ENCODE data around the gene GDF2.

GDF2 gene

GRCh38 chr10:47369251-47369894, 47.1 kb downstream of the GDF2 start:
- Histone ChIP-seq H3K27me3 (ENCODE audit: control insufficient read depth, insufficient read depth, low read length) (no peaks in the 10 kb centered on the region), H3K4me3 (ENCODE audit: low read length) (no peak overlapping the region), H3K4me1 (ENCODE audit: control insufficient read depth, low read depth, low read length) (peaks cover 4% of the 10 kb centered on the region), H3K9ac (ENCODE audit: low read length) (no peak overlapping the region), H3K27ac (ENCODE audit: low read length) (no peak overlapping the region), H3K9me3 (ENCODE audit: control insufficient read depth, low read depth, low read length) (no peaks in the 10 kb centered on the region), H3K36me3 (ENCODE audit: control insufficient read depth, low read depth, low read length) (no peaks in the 10 kb centered on the region)

- peaks cover 4% of the 10 kb centered on the region for H3K4me1 ChIP-seq (ENCODE audit: control insufficient read depth, low read depth, low read length)
- H3K4me3 ChIP-seq (ENCODE audit: low read length), result no peak overlapping the region
- no peaks in the 10 kb centered on the region for H3K36me3 ChIP-seq (ENCODE audit: control insufficient read depth, low read depth, low read length)
- H3K9me3 ChIP-seq (ENCODE audit: control insufficient read depth, low read depth, low read length), result no peaks in the 10 kb centered on the region
- H3K27me3 ChIP-seq (ENCODE audit: control insufficient read depth, insufficient read depth, low read length), result no peaks in the 10 kb centered on the region
- no peak overlapping the region for H3K27ac ChIP-seq (ENCODE audit: low read length)
- no peak overlapping the region for H3K9ac ChIP-seq (ENCODE audit: low read length)
These were observed 47.9 kb downstream of the GDF2 start for GRCh38 chr10:47370015-47370767.

GRCh38 chr10:47370878-47371277, 48.6 kb downstream of the GDF2 start:
- Histone ChIP-seq H3K4me3 (ENCODE audit: low read length) (no peak overlapping the region), H3K27ac (ENCODE audit: low read length) (no peak overlapping the region), H3K9me3 (ENCODE audit: control insufficient read depth, low read depth, low read length) (no peaks in the 10 kb centered on the region), H3K9ac (ENCODE audit: low read length) (no peak overlapping the region), H3K4me1 (ENCODE audit: control insufficient read depth, low read depth, low read length) (peaks cover 4% of the 10 kb centered on the region), H3K27me3 (ENCODE audit: control insufficient read depth, insufficient read depth, low read length) (no peaks in the 10 kb centered on the region), H3K36me3 (ENCODE audit: control insufficient read depth, low read depth, low read length) (no peaks in the 10 kb centered on the region)

- Histone ChIP-seq H3K9ac (ENCODE audit: low read length) (no peak overlapping the region), H3K4me1 (ENCODE audit: control insufficient read depth, low read depth, low read length) (peaks cover 4% of the 10 kb centered on the region), H3K27ac (ENCODE audit: low read length) (no peak overlapping the region), H3K9me3 (ENCODE audit: control insufficient read depth, low read depth, low read length) (no peaks in the 10 kb centered on the region), H3K4me3 (ENCODE audit: low read length) (no peak overlapping the region), H3K36me3 (ENCODE audit: control insufficient read depth, low read depth, low read length) (no peaks in the 10 kb centered on the region), H3K27me3 (ENCODE audit: control insufficient read depth, insufficient read depth, low read length) (no peaks in the 10 kb centered on the region)
These were observed 49.6 kb downstream of the GDF2 start for GRCh38 chr10:47371629-47372485.

GRCh38 chr10:47372726-47373125, 50.5 kb downstream of the GDF2 start:
- no peaks in the 10 kb centered on the region for H3K27me3 ChIP-seq (ENCODE audit: control insufficient read depth, insufficient read depth, low read length)

GRCh38 chr10:47374611-47375536, 52.6 kb downstream of the GDF2 start:
- Histone ChIP-seq H3K27me3 (ENCODE audit: control insufficient read depth, insufficient read depth, low read length) (no peaks in the 10 kb centered on the region), H3K9ac (ENCODE audit: low read length) (no peak overlapping the region), H3K9me3 (ENCODE audit: control insufficient read depth, low read depth, low read length) (no peaks in the 10 kb centered on the region), H3K4me3 (ENCODE audit: low read length) (no peak overlapping the region), H3K36me3 (ENCODE audit: control insufficient read depth, low read depth, low read length) (no peaks in the 10 kb centered on the region), H3K27ac (ENCODE audit: low read length) (no peak overlapping the region), H3K4me1 (ENCODE audit: control insufficient read depth, low read depth, low read length) (peaks cover 4% of the 10 kb centered on the region)

More at GRCh38 chr10:47372726-47373125, 50.5 kb downstream of the GDF2 start:
- Histone ChIP-seq H3K36me3 (ENCODE audit: control insufficient read depth, low read depth, low read length) (no peaks in the 10 kb centered on the region), H3K9me3 (ENCODE audit: control insufficient read depth, low read depth, low read length) (no peaks in the 10 kb centered on the region), H3K27ac (ENCODE audit: low read length) (no peak overlapping the region), H3K4me3 (ENCODE audit: low read length) (no peak overlapping the region), H3K4me1 (ENCODE audit: control insufficient read depth, low read depth, low read length) (peaks cover 4% of the 10 kb centered on the region), H3K9ac (ENCODE audit: low read length) (no peak overlapping the region)

GRCh38 chr10:47376522-47377220, 54.4 kb downstream of the GDF2 start:
- Histone ChIP-seq H3K9me3 (ENCODE audit: control insufficient read depth, low read depth, low read length) (no peaks in the 10 kb centered on the region), H3K4me3 (ENCODE audit: low read length) (no peak overlapping the region), H3K27ac (ENCODE audit: low read length) (no peak overlapping the region), H3K36me3 (ENCODE audit: control insufficient read depth, low read depth, low read length) (no peaks in the 10 kb centered on the region), H3K4me1 (ENCODE audit: control insufficient read depth, low read depth, low read length) (peaks cover 6% of the 10 kb centered on the region), H3K27me3 (ENCODE audit: control insufficient read depth, insufficient read depth, low read length) (no peaks in the 10 kb centered on the region), H3K9ac (ENCODE audit: low read length) (no peak overlapping the region)
